ENCODE measurements around the gene PREX1. TPM values are rescaled to one million over a fixed set of nuclear protein-coding genes. Genes with fewer than 3 reads are reported as not detected.

Gene PREX1
- total RNA-seq, 4 donors from 2014 or later, result 7.5 to 10.9 (median 9.1) TPM

DNA sequence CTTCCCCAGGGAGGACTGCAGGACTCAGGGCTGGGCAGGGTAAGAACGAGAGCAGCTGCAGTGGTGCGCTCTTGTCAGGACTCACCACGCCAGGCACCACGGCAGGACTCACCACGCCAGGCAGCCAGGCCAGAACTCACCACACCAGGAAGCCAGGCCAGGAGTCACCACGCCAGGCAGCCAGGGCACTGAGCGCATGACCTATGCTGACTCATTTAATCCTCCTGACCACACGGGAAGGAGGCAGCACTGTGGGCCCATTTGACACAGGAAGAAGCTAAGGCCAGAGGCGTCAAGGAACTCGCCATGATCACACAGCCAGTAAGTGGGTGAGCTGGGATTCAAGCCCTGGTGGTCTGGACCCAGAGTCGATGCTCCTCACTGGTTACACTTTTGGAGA is 189.3 kb downstream of the PREX1 start:
- Histone ChIP-seq H3K4me3 (no peak overlapping the region), H3K27ac (no peak overlapping the region), H3K27me3 (no peaks in the 10 kb centered on the region), H3K4me1 (no peaks in the 10 kb centered on the region), H3K36me3 (peaks cover 0 to 4% of the 10 kb centered on the region in 2 donors), H3K9me3 (no peaks in the 10 kb centered on the region)
- no peak for DNase-seq
- no peak for TF ChIP-seq POLR2A (IDR thresholded peaks at IDR 0.05)
- TF ChIP-seq, protein P1, sequence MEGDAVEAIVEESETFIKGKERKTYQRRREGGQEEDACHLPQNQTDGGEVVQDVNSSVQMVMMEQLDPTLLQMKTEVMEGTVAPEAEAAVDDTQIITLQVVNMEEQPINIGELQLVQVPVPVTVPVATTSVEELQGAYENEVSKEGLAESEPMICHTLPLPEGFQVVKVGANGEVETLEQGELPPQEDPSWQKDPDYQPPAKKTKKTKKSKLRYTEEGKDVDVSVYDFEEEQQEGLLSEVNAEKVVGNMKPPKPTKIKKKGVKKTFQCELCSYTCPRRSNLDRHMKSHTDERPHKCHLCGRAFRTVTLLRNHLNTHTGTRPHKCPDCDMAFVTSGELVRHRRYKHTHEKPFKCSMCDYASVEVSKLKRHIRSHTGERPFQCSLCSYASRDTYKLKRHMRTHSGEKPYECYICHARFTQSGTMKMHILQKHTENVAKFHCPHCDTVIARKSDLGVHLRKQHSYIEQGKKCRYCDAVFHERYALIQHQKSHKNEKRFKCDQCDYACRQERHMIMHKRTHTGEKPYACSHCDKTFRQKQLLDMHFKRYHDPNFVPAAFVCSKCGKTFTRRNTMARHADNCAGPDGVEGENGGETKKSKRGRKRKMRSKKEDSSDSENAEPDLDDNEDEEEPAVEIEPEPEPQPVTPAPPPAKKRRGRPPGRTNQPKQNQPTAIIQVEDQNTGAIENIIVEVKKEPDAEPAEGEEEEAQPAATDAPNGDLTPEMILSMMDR (IDR thresholded peaks at IDR 0.05 in 4 of 5, conservative IDR thresholded peaks at IDR 0.05 in 1 of 5), result no peak
- ATAC-seq, result no peak
- intact Hi-C loops (cut with DNase I; ENCODE audit: low total_unique reads) (no loop called here), in situ Hi-C loops (cut with MboI; ENCODE audit: low sequenced_read_pairs in 4 of 4) (no loop called here)

DNA sequence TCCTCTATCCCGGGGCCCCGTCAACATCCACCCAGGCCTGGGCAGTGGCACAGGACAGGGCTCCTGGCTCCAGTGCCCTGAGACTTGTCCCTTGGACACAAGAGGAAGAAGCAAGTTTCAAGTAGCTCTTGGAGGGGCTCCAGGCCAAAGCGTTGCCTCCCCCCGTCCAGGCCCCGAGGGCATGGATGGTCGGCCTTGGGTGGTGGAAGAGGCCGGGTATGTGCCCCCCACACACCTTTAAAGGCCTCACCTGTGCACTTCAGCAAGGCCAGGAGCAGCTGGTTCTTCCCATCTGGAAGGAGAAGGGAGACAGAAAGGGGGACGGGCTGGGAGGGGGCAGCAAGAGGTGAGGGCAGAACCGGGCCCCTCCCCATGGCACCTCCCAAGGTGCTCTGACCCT is 190.3 kb downstream of the PREX1 start:
- TF ChIP-seq, protein P1 (IDR thresholded peaks at IDR 0.05 in 4 of 5, conservative IDR thresholded peaks at IDR 0.05 in 1 of 5), result no peak
- no peak for TF ChIP-seq POLR2A (IDR thresholded peaks at IDR 0.05)
- Histone ChIP-seq H3K9me3 (no peaks in the 10 kb centered on the region), H3K27me3 (no peaks in the 10 kb centered on the region), H3K36me3 (peaks cover 0 to 4% of the 10 kb centered on the region in 2 donors), H3K27ac (no peak overlapping the region), H3K4me1 (no peaks in the 10 kb centered on the region), H3K4me3 (no peak overlapping the region)
- no peak for DNase-seq
- intact Hi-C loops (cut with DNase I; ENCODE audit: low total_unique reads) (no loop called here), in situ Hi-C loops (cut with MboI; ENCODE audit: low sequenced_read_pairs in 4 of 4) (no loop called here)
- ATAC-seq, result no peak

DNA sequence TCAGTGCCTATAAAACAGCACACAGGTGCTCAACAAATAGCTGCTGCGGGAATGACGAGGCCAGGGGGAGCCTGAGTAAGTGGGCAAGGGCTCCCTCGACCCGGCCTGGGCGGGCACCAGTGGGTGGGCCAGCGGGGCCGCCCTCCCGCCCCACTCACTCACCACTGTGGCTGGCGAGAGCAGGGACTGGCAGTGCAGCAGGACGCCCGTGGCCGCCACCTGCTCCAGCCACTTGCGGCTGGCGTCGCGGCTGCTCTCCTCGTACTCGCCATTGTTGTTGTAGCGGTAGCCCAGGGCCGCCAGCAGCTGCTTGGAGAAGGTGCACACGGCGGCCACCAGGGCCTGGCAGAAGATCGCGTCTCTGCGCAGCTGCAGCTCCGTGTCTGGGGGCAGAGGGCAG is 191.5 kb downstream of the PREX1 start:
- Histone ChIP-seq H3K4me1 (no peaks in the 10 kb centered on the region), H3K36me3 (peaks cover 0 to 10% of the 10 kb centered on the region in 2 donors), H3K27ac (no peak overlapping the region), H3K27me3 (no peaks in the 10 kb centered on the region), H3K4me3 (no peak overlapping the region), H3K9me3 (no peaks in the 10 kb centered on the region)
- ATAC-seq (no peak), DNase-seq (no peak)
- no peak for TF ChIP-seq POLR2A (IDR thresholded peaks at IDR 0.05)
- TF ChIP-seq, protein P1 (IDR thresholded peaks at IDR 0.05 in 4 of 5, conservative IDR thresholded peaks at IDR 0.05 in 1 of 5), result no peak
- intact Hi-C loops (cut with DNase I; ENCODE audit: low total_unique reads) (no loop called here), in situ Hi-C loops (cut with MboI; ENCODE audit: low sequenced_read_pairs in 4 of 4) (no loop called here)

DNA sequence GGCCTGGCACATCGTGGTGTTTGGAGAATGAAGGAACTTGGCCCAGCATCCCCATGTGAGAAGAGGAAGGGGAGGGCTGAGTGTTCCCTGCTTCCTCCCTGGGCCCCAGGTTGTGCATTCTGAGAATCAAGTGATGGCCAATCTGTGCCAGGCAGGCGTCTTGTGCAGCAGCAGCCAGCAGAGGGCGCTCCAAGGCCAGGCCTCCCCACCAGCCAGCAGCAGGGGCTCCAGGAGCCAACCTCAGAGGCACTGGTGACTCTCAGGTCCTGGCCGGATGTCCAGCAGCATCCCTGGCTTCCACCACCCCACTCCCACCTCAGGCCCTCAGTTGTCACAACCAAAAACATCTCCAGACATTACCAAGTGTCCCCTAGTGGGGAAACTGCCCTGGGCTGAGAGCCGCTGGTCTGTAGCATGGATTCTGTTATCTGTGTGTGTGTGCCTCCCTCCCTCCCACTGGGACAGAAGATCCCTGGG is 192.0 kb downstream of the PREX1 start:
- peak in 1 of 2 donors; percentile 68 for ATAC-seq
- intact Hi-C loops (cut with DNase I; ENCODE audit: low total_unique reads), result no loop called here
- Histone ChIP-seq H3K36me3 (peaks cover 0 to 10% of the 10 kb centered on the region in 2 donors), H3K4me3 (no peak overlapping the region), H3K27me3 (no peaks in the 10 kb centered on the region), H3K9me3 (no peaks in the 10 kb centered on the region), H3K27ac (no peak overlapping the region), H3K4me1 (no peaks in the 10 kb centered on the region)
- TF ChIP-seq, protein P1 (IDR thresholded peaks at IDR 0.05 in 4 of 5, conservative IDR thresholded peaks at IDR 0.05 in 1 of 5), result peak; percentile 34 to 59 (median 50)
- no peak for TF ChIP-seq POLR2A (IDR thresholded peaks at IDR 0.05)
- in situ Hi-C loops (cut with MboI; ENCODE audit: low sequenced_read_pairs in 4 of 4), result no loop called here
- DNase-seq, result peak in 1 of 2 donors; percentile 51

DNA sequence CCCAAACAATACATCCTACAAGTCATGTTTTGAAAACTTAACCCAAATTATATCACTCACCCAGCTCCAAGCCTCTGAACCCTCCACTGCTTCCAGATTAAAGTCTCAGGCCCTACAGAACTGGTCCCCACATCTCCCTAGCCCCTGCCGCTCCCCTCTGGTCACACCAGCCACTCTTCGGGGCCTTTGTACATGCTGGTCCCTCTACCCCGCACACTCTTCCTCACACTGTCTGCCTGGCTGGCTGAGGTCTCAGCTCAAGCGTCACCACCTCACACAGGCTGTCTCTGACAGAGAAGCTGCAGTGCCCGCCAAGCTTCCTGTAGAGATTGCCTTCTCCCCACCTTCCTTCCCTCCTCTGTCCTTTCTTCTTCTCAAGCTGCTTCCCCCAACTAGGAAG is 192.4 kb downstream of the PREX1 start:
- H3K4me1 ChIP-seq, result no peaks in the 10 kb centered on the region
- no peak for DNase-seq
- no peak overlapping the region for H3K4me3 ChIP-seq
- in situ Hi-C loops (cut with MboI; ENCODE audit: low sequenced_read_pairs in 4 of 4) (no loop called here), intact Hi-C loops (cut with DNase I; ENCODE audit: low total_unique reads) (no loop called here)
- H3K27ac ChIP-seq, result no peak overlapping the region
- TF ChIP-seq POLR2A (IDR thresholded peaks at IDR 0.05), result no peak
- TF ChIP-seq, protein P1 (IDR thresholded peaks at IDR 0.05 in 4 of 5, conservative IDR thresholded peaks at IDR 0.05 in 1 of 5), result no peak
- no peaks in the 10 kb centered on the region for H3K9me3 ChIP-seq
- H3K36me3 ChIP-seq, result peaks cover 0 to 10% of the 10 kb centered on the region in 2 donors
- ATAC-seq, result no peak
- no peaks in the 10 kb centered on the region for H3K27me3 ChIP-seq

Data from gastrocnemius medialis (tissue), 4 donors.